H1 (cell line): ENCODE measurements around the gene WDR59. TPM values are rescaled to one million over a fixed set of nuclear protein-coding genes. Genes with fewer than 3 reads are reported as not detected.

ENCODE experiments used
- CTCF ChIA-PET: fragments of 300-600 bp; sonication (Branson Sonifier 250); formaldehyde crosslinking; loops from one replicate; lab custom pipeline; 2021; ENCODE audit not compliant: partially characterized antibody; lab: Charles Lee
- POLR2A ChIA-PET: fragments of 300-600 bp; sonication (Branson Sonifier 250); formaldehyde crosslinking; loops from one replicate; lab custom pipeline; 2021; ENCODE audit warnings: inconsistent platforms; ENCODE audit not compliant: partially characterized antibody; lab: Charles Lee
- DNase-seq, 2 experiments: peaks; one replicate each; pipeline versions ENCODE4 v3.0.0 to v3.0.0-alpha.2; 2010 to 2022; ENCODE audit warnings: low spot score in 2 of 2, low read depth in 1 of 2, mixed read lengths in 1 of 2
- FAIRE-seq: peaks from 2 replicates; lab custom pipeline; 2011; peaks lifted over from hg19 to GRCh38; lab: Jason Lieb, UNC
- H2AFZ ChIP-seq: 2 replicates; pipeline ENCODE4 v1.8.1; 2012; ENCODE audit warnings: low read length, inconsistent platforms
- H2AK5ac ChIP-seq: 2 replicates; pipeline ENCODE4 v1.6.1; 2013; ENCODE audit warnings: low read depth, low read length
- H2BK120ac ChIP-seq: replicated peaks from 2 replicates; pipeline ENCODE3; 2013; ENCODE audit warnings: low read depth, low read length, inconsistent platforms
- H2BK12ac ChIP-seq: 2 replicates; pipeline ENCODE4 v1.6.1; 2013; ENCODE audit warnings: low read depth, low read length
- H2BK15ac ChIP-seq: 2 replicates; pipeline ENCODE4 v1.6.1; 2013; ENCODE audit warnings: low read length
- H2BK20ac ChIP-seq: 2 replicates; pipeline ENCODE4 v1.6.1; 2013; ENCODE audit warnings: low read length
- H2BK5ac ChIP-seq: 2 replicates; pipeline ENCODE4 v1.6.1; 2013; ENCODE audit warnings: low read depth, low read length
- H3K14ac ChIP-seq: 2 replicates; pipeline ENCODE4 v1.6.1; 2013; ENCODE audit warnings: inconsistent platforms; ENCODE audit not compliant: insufficient read length
- H3K18ac ChIP-seq: 2 replicates; pipeline ENCODE4 v1.6.1; 2013; ENCODE audit warnings: low read length; ENCODE audit errors: extremely low read depth
- H3K23ac ChIP-seq: 2 replicates; pipeline ENCODE4 v1.6.1; 2013; ENCODE audit warnings: inconsistent platforms; ENCODE audit not compliant: insufficient read length
- H3K23me2 ChIP-seq: 2 replicates; pipeline ENCODE4 v1.6.1; 2013; ENCODE audit warnings: low read depth, low read length
- H3K27ac ChIP-seq: 2 replicates; pipeline ENCODE4 v1.6.1; 2011; ENCODE audit warnings: low read depth, low read length, inconsistent platforms
- H3K27me3 ChIP-seq, 4 experiments: replicated peaks in 1 of 4; 1 replicate in 1 of 4; 2 replicates in 3 of 4; pipeline versions ENCODE4 v1.6.1 to v1.8.1; 2011 to 2013; ENCODE audit warnings: low read length in 3 of 4, mild to moderate bottlenecking in 3 of 4, inconsistent platforms in 2 of 4, mixed read lengths in 2 of 4, moderate library complexity in 1 of 4; ENCODE audit not compliant: control insufficient read depth in 3 of 4, insufficient read depth in 3 of 4; ENCODE audit errors: extremely low read depth in 1 of 4
- H3K36me3 ChIP-seq, 4 experiments: 2 replicates each; pipeline versions ENCODE4 v1.6.1 to v1.8.1; 2011 to 2013; ENCODE audit warnings: mild to moderate bottlenecking in 4 of 4, low read length in 3 of 4, moderate library complexity in 2 of 4, control low read depth in 1 of 4, inconsistent platforms in 1 of 4; ENCODE audit not compliant: insufficient read depth in 4 of 4, control insufficient read depth in 2 of 4
- H3K4ac ChIP-seq: replicated peaks from 2 replicates; pipeline ENCODE3; 2013; ENCODE audit warnings: low read length, low read depth, mixed read lengths, inconsistent platforms; ENCODE audit not compliant: insufficient read length
- H3K4me1 ChIP-seq, 4 experiments: replicated peaks in 1 of 4; 1 replicate in 1 of 4; 2 replicates in 3 of 4; pipeline versions ENCODE4 v1.6.1 to v1.8.1; 2011 to 2013; ENCODE audit warnings: low read length in 3 of 4, inconsistent platforms in 2 of 4, mixed read lengths in 1 of 4; ENCODE audit not compliant: insufficient read depth in 4 of 4, control insufficient read depth in 3 of 4
- H3K4me2 ChIP-seq, 2 experiments: 2 replicates each; pipeline versions ENCODE4 v1.6.1 to v1.8.1; 2011 to 2013; ENCODE audit warnings: low read depth in 2 of 2, low read length in 2 of 2, control low read depth in 1 of 2, inconsistent platforms in 1 of 2, mild to moderate bottlenecking in 1 of 2; ENCODE audit not compliant: insufficient read depth in 1 of 2
- H3K4me3 ChIP-seq, 4 experiments: fragments of 200-600, 300-600 bp in 1 of 4; sonication (generic), shearing (Covaris generic), sonication (Bioruptor Twin) in 1 of 4; 2 replicates each; pipeline versions ENCODE4 v1.5.1 to v1.8.1; 2011 to 2016; ENCODE audit warnings: low read length in 4 of 4, low read depth in 3 of 4, control low read depth in 2 of 4, inconsistent platforms in 2 of 4, mild to moderate bottlenecking in 2 of 4, mixed read lengths in 1 of 4, moderate library complexity in 1 of 4; ENCODE audit not compliant: insufficient read depth in 2 of 4; ENCODE audit errors: extremely low read depth in 1 of 4
- H3K56ac ChIP-seq: replicated peaks from 2 replicates; pipeline ENCODE3; 2013; ENCODE audit warnings: low read depth, mild to moderate bottlenecking, mixed read lengths, low read length, inconsistent platforms; ENCODE audit not compliant: insufficient read length
- H3K79me1 ChIP-seq: 2 replicates; pipeline ENCODE4 v1.6.1; 2013; ENCODE audit warnings: low read depth, low read length, control low read depth
- H3K79me2 ChIP-seq, 2 experiments: 2 replicates each; pipeline versions ENCODE4 v1.6.1 to v1.8.1; 2012 to 2013; ENCODE audit warnings: low read length in 2 of 2, mild to moderate bottlenecking in 2 of 2, inconsistent platforms in 1 of 2; ENCODE audit not compliant: insufficient read depth in 2 of 2, control insufficient read depth in 1 of 2
- H3K9ac ChIP-seq, 4 experiments: replicated peaks in 1 of 4; 1 replicate in 1 of 4; 2 replicates in 3 of 4; pipeline versions ENCODE4 v1.6.1 to v1.8.1; 2011 to 2013; ENCODE audit warnings: low read depth in 3 of 4, low read length in 3 of 4, control low read depth in 2 of 4, mild to moderate bottlenecking in 2 of 4, moderate library complexity in 2 of 4, inconsistent platforms in 1 of 4; ENCODE audit errors: extremely low read depth in 1 of 4
- H3K9me3 ChIP-seq, 2 experiments: 2 replicates each; pipeline versions ENCODE4 v1.6.1 to v1.8.1; 2012 to 2013; ENCODE audit warnings: mild to moderate bottlenecking in 2 of 2, moderate library complexity in 2 of 2, control low read depth in 1 of 2, inconsistent platforms in 1 of 2, low read depth in 1 of 2, low read length in 1 of 2, mixed read lengths in 1 of 2; ENCODE audit not compliant: insufficient read depth in 2 of 2
- H4K20me1 ChIP-seq, 2 experiments: replicated peaks in 1 of 2; 2 replicates each; pipeline versions ENCODE3 to v1.8.1; 2011 to 2013; ENCODE audit warnings: inconsistent platforms in 2 of 2, low read length in 2 of 2, mild to moderate bottlenecking in 1 of 2; ENCODE audit not compliant: insufficient read depth in 2 of 2, control insufficient read depth in 1 of 2
- H4K5ac ChIP-seq: 2 replicates; pipeline ENCODE4 v1.6.1; 2013; ENCODE audit warnings: low read length, low read depth, mixed read lengths, inconsistent platforms; ENCODE audit not compliant: insufficient read length
- H4K8ac ChIP-seq: 2 replicates; pipeline ENCODE4 v1.8.0; 2013; ENCODE audit warnings: mild to moderate bottlenecking, moderate library complexity, low read length, inconsistent platforms; ENCODE audit not compliant: insufficient read depth; ENCODE audit errors: extremely low read depth
- H4K91ac ChIP-seq: replicated peaks from 2 replicates; pipeline ENCODE3; 2013; ENCODE audit warnings: low read length, mixed read lengths, inconsistent platforms; ENCODE audit not compliant: insufficient read length
- ASH2L ChIP-seq: fragments of 200-600, 300-600 bp; sonication (generic); IDR thresholded peaks from one replicate; pipeline ENCODE4 v1.7.1; 2017; ENCODE audit warnings: low read length
- BCL11A ChIP-seq, 2 experiments: IDR thresholded peaks; one replicate each; pipeline ENCODE4 v1.6.1; 2011; ENCODE audit warnings: low read depth in 2 of 2, low read length in 2 of 2, mild to moderate bottlenecking in 2 of 2
- CBX5 ChIP-seq: fragments of 300-800, 300-1000 bp; sonication (generic); IDR thresholded peaks from 2 replicates; pipeline ENCODE4 v1.7.1; 2016; ENCODE audit warnings: antibody characterized with exemption, low read length, low read depth
- CBX8 ChIP-seq: fragments of 300-800, 300-1000 bp; sonication (generic); IDR thresholded peaks from 2 replicates; pipeline ENCODE4 v1.7.1; 2016; ENCODE audit warnings: low read depth, low read length, borderline replicate concordance
- CHD1 ChIP-seq: IDR thresholded peaks from 2 replicates; pipeline ENCODE4 v1.6.1; 2012; ENCODE audit warnings: low read depth, low read length, improper control_type of control experiment
- EGR1 ChIP-seq: IDR thresholded peaks from 2 replicates; pipeline ENCODE4 v1.6.1; 2011; ENCODE audit warnings: low read depth, low read length, borderline replicate concordance
- KDM5A ChIP-seq: fragments of 200-600 bp; IDR thresholded peaks from 2 replicates; pipeline ENCODE4 v1.7.1; 2012; ENCODE audit warnings: mild to moderate bottlenecking, low read length, inconsistent platforms, mixed read lengths
- NANOG ChIP-seq: IDR thresholded peaks from 2 replicates; pipeline ENCODE4 v1.6.1; 2011; ENCODE audit warnings: low read length, low read depth, mild to moderate bottlenecking, inconsistent platforms; ENCODE audit not compliant: insufficient read depth, poor library complexity, severe bottlenecking
- POLR2AphosphoS5 ChIP-seq: IDR thresholded peaks from 2 replicates; pipeline ENCODE4 v1.6.1; 2011; ENCODE audit warnings: low read depth, low read length
- RFX5 ChIP-seq: IDR thresholded peaks from 2 replicates; pipeline ENCODE4 v1.6.1; 2011; ENCODE audit warnings: low read depth, low read length, improper control_type of control experiment, borderline replicate concordance
- RNF2 ChIP-seq: fragments of 200-900, 300-1000 bp; sonication (generic); IDR thresholded peaks from 2 replicates; pipeline ENCODE4 v1.7.1; 2016; ENCODE audit warnings: borderline replicate concordance, low read depth, mild to moderate bottlenecking, antibody characterized with exemption, low read length; ENCODE audit not compliant: poor library complexity, severe bottlenecking; ENCODE audit errors: missing control alignments
- SP2 ChIP-seq: IDR thresholded peaks from 2 replicates; pipeline ENCODE4 v1.6.1; 2012; ENCODE audit warnings: mild to moderate bottlenecking, low read length, inconsistent platforms
- SP4 ChIP-seq: IDR thresholded peaks from 2 replicates; pipeline ENCODE4 v1.6.1; 2012; ENCODE audit warnings: low read length, inconsistent platforms
- TAF1 ChIP-seq: IDR thresholded peaks from 2 replicates; pipeline ENCODE4 v1.6.1; 2011; ENCODE audit warnings: mild to moderate bottlenecking, low read depth, low read length
- WGBS, 2 experiments: shearing (Covaris generic) in 1 of 2; methylation state at CpG; one replicate each; pipeline versions ENCODE4 v1.1.6 to v1.1.7; 2013 to 2015; ENCODE audit warnings: low lambda C conversion rate in 2 of 2, mixed read lengths in 2 of 2, inconsistent platforms in 1 of 2, low coverage in 1 of 2, missing lambda C conversion rate in 1 of 2; ENCODE audit not compliant: insufficient replicate concordance in 2 of 2, insufficient coverage in 1 of 2, insufficient read length in 1 of 2; ENCODE audit errors: extremely low coverage in 1 of 2, missing lambda C conversion rate in 1 of 2; 5-methylcytosine and 5-hydroxymethylcytosine counted together
- polyA plus RNA-seq, 7 experiments: library from polyadenylated mRNA; depleted of rRNA in 3 of 7; stranded (reverse) in 5 of 7; unstranded in 2 of 7; fragments of >200 nt in 5 of 7; fragments of 200-250 nt in 2 of 7; gene quantifications; 1 replicate in 5 of 7; 2 replicates in 1 of 7; 4 replicates in 1 of 7; pipeline versions ENCODE4 v1.2.1 to v1.2.3, GENCODE V29; 2011 to 2013; ENCODE audit warnings: missing spikeins in 2 of 7, mixed read lengths in 2 of 7
- total RNA-seq: library from RNA; stranded (reverse); fragmentation: NEBNext Ultra II Directional; extraction: Animal tissue kit (Norgen Biotek cat#: 25700); gene quantifications from 2 replicates; pipeline ENCODE4 v1.2.1, GENCODE V29; 2021

The WDR59 gene
- total and polyA plus RNA-seq, 2 of the 8 experiments (the other 6 are each of a cell fraction or from before 2014, with no cell fraction given) = 84.2 to 124 TPM

GRCh38 chr16:75019586-75019985, 34.7 kb upstream of the WDR59 start:
- no peak for FAIRE-seq

More at GRCh38 chr16:75019586-75019985, 34.7 kb upstream of the WDR59 start:
- Histone ChIP-seq H2BK5ac (no peak overlapping the region), H2BK120ac (no peak overlapping the region), H3K18ac (no peak overlapping the region), H3K27ac (no peak overlapping the region), H3K4me2 (no peak overlapping the region), H2AFZ (no peak overlapping the region), H2BK12ac (no peak overlapping the region), H3K79me1 (no peaks in the 10 kb centered on the region), H2BK15ac (no peak overlapping the region), H3K14ac (no peak overlapping the region), H3K4ac (no peak overlapping the region), H3K36me3 (peaks cover 0 to 10% (median 1%) of the 10 kb centered on the region in 4 experiments; a peak in 3 of 8 replicates), H3K9ac (no peak overlapping the region), H2BK20ac (no peak overlapping the region), H3K56ac (no peak overlapping the region), H3K4me3 (no peak overlapping the region), H3K23me2 (no peaks in the 10 kb centered on the region), H4K20me1 (peaks cover 7 to 10% of the 10 kb centered on the region in 2 experiments), H4K8ac (no peak overlapping the region), H3K79me2 (peaks cover 13 to 89% of the 10 kb centered on the region in 2 experiments), H3K23ac (no peak overlapping the region), H3K27me3 (no peaks in the 10 kb centered on the region), H3K9me3 (peaks cover 5 to 7% of the 10 kb centered on the region in 2 experiments; a peak in 2 of 4 replicates), H4K91ac (no peak overlapping the region), H3K4me1 (no peaks in the 10 kb centered on the region), H4K5ac (no peak overlapping the region), H2AK5ac (no peak overlapping the region)
- ChIA-PET CTCF (interaction anchor here (0.8 to 1.5 kb wide), 4 partner anchors 14 to 86 kb away, joined by 3 to 4 read pairs (median 4); no protein-coding TSS in a partner anchor), POLR2A (interaction anchor here (1.3 kb wide), 1 partner anchor 14 kb away, joined by 3 read pairs; no protein-coding TSS in a partner anchor)
- no peak for DNase-seq
- no peak for TF ChIP-seq CBX8
- TF ChIP-seq TAF1 = no peak
- TF ChIP-seq RFX5 = no peak
- no peak for TF ChIP-seq SP2
- TF ChIP-seq RNF2 = no peak
- no peak for TF ChIP-seq CBX5
- no peak for TF ChIP-seq POLR2AphosphoS5
- TF ChIP-seq ASH2L = no peak
- no peak for TF ChIP-seq BCL11A (IDR thresholded peaks at IDR 0.05; ENCODE audit: low read depth in 2 of 2, low read length in 2 of 2)
- TF ChIP-seq NANOG = no peak
- TF ChIP-seq CHD1 = no peak
- no peak for TF ChIP-seq EGR1
- TF ChIP-seq SP4 = no peak
- no peak for TF ChIP-seq KDM5A
- WGBS, 2 experiments = 91% methylated on average over 7 of the region's 7 CpGs; no CpG with 5 or more reads in 1 of the 2 experiments
